OCI-LY7 (cell line): ENCODE results near the gene STKLD1. TPM values are rescaled to one million over a fixed set of nuclear protein-coding genes. Genes with fewer than 3 reads are reported as not detected.

ENCODE experiments used
- BruUV-seq: library from RNA; stranded (reverse); fragments of 400-500 nt; replicated peaks from 2 replicates; lab custom pipeline; 2021; lab: Mats Ljungman, UMichigan
- CTCF ChIA-PET: fragments of 300-600 bp; sonication (Branson Sonifier 250); formaldehyde crosslinking; loops from one replicate; lab custom pipeline; 2022; ENCODE audit warnings: antibody characterized with exemption; ENCODE audit not compliant: unreplicated experiment; lab: Charles Lee
- POLR2A ChIA-PET: fragments of 300-600 bp; sonication (Branson Sonifier 250); formaldehyde crosslinking; loops from one replicate; lab custom pipeline; 2022; ENCODE audit warnings: antibody characterized with exemption; lab: Charles Lee
- DNase-seq: peaks from one replicate; pipeline ENCODE4 v3.0.0-alpha.2; 2015; ENCODE audit warnings: low spot score
- H2AFZ ChIP-seq: fragments of 200-600 bp; sonication (generic), shearing (Covaris generic); 2 replicates; pipeline ENCODE4 v1.6.1; 2014; ENCODE audit warnings: mild to moderate bottlenecking, antibody characterized with exemption, low read length, moderate library complexity
- H3K27ac ChIP-seq: fragments of 200-600 bp; sonication (generic); 2 replicates; pipeline ENCODE4 v1.5.1; 2014; ENCODE audit warnings: mixed run types, low read depth, mild to moderate bottlenecking, moderate library complexity, low read length, inconsistent platforms; ENCODE audit not compliant: poor library complexity, severe bottlenecking
- H3K36me3 ChIP-seq: fragments of 200-600 bp; sonication (generic); 2 replicates; pipeline ENCODE4 v1.6.1; 2014; ENCODE audit warnings: mild to moderate bottlenecking, antibody characterized with exemption, low read length, moderate library complexity, mixed read lengths; ENCODE audit not compliant: insufficient read depth
- H3K4me1 ChIP-seq: fragments of 200-600 bp; sonication (generic); 2 replicates; pipeline ENCODE4 v1.5.1; 2014; ENCODE audit warnings: mild to moderate bottlenecking, low read length; ENCODE audit not compliant: insufficient read depth, poor library complexity, severe bottlenecking
- H3K4me2 ChIP-seq: fragments of 200-600 bp; sonication (generic); 2 replicates; pipeline ENCODE4 v1.6.1; 2014; ENCODE audit warnings: mild to moderate bottlenecking, low read length
- H3K4me3 ChIP-seq: fragments of 200-600 bp; sonication (generic); 2 replicates; pipeline ENCODE4 v1.5.1; 2014; ENCODE audit warnings: mild to moderate bottlenecking, low read depth, low read length; ENCODE audit not compliant: poor library complexity, severe bottlenecking
- H3K79me2 ChIP-seq: fragments of 200-600 bp; sonication (generic); 2 replicates; pipeline ENCODE4 v1.6.1; 2016; ENCODE audit warnings: low read depth, mild to moderate bottlenecking, low read length, moderate library complexity, mixed read lengths; ENCODE audit not compliant: insufficient read depth
- H3K9me2 ChIP-seq: fragments of 200-600 bp; sonication (generic); 2 replicates; pipeline ENCODE4 v1.6.1; 2016; ENCODE audit warnings: mild to moderate bottlenecking, low read length, mixed read lengths; ENCODE audit not compliant: insufficient read depth
- H3K9me3 ChIP-seq: fragments of 200-600 bp; sonication (generic); 2 replicates; pipeline ENCODE4 v1.6.1; 2014; ENCODE audit warnings: mild to moderate bottlenecking, mixed run types, low read length, mixed read lengths
- H4K20me1 ChIP-seq: fragments of 200-600 bp; sonication (generic); 2 replicates; pipeline ENCODE4 v1.6.1; 2014; ENCODE audit warnings: mild to moderate bottlenecking, antibody characterized with exemption, low read length, moderate library complexity, mixed read lengths; ENCODE audit not compliant: insufficient read depth
- CTCF ChIP-seq: fragments of 200-600 bp; sonication (generic); conservative IDR thresholded peaks from 2 replicates; pipeline ENCODE4 v1.5.1; 2014; ENCODE audit warnings: mild to moderate bottlenecking, antibody characterized with exemption, low read length, moderate library complexity, mixed read lengths
- EZH2phosphoT487 ChIP-seq: fragments of 200-600 bp; sonication (generic); IDR thresholded peaks from 2 replicates; pipeline ENCODE4 v1.6.1; 2018; ENCODE audit warnings: low read depth, borderline replicate concordance, mild to moderate bottlenecking, mixed run types, antibody characterized with exemption, low read length, moderate library complexity, mixed read lengths
- intact Hi-C: fragments of 100-400 bp; cut with micrococcal nuclease; formaldehyde crosslinking; loops from one replicate; pipeline ENCODE4 v1.10.0; 2022; ENCODE audit not compliant: unreplicated experiment
- total RNA-seq, 2 experiments: library from RNA; depleted of rRNA in 1 of 2; stranded (reverse); fragments of >200 nt in 1 of 2; shearing (Covaris generic) in 1 of 2; gene quantifications; 2 replicates each; pipeline ENCODE4 v1.2.3, GENCODE V29; 2014 to 2022

STKLD1 gene
- total RNA-seq, 2 experiments from 2014 or later = 1.4 to 1.7 TPM

- Histone ChIP-seq H4K20me1 (no peaks in the 10 kb centered on the region), H3K4me1 (peaks cover 37% of the 10 kb centered on the region), H3K9me3 (no peaks in the 10 kb centered on the region), H3K4me2 (no peak overlapping the region), H3K36me3 (no peaks in the 10 kb centered on the region), H3K9me2 (no peaks in the 10 kb centered on the region), H3K27ac (no peak overlapping the region), H3K79me2 (no peaks in the 10 kb centered on the region), H2AFZ (no peak overlapping the region), H3K4me3 (no peak overlapping the region)
- TF ChIP-seq EZH2phosphoT487 (no peak), CTCF (no peak)
- ChIA-PET CTCF (no interaction called here), POLR2A (no interaction called here)
- no peak for DNase-seq
- BruUV-seq = no TSS peak
- intact Hi-C loops = loop anchor here (2.0 kb wide), 1 partner anchor 34 kb away; no protein-coding TSS in a partner anchor
Measured at GRCh38 chr9:133452562-133452961, 76.4 kb downstream of the STKLD1 start.

GRCh38 chr9:133453651-133454050 is 77.5 kb downstream of the STKLD1 start:
- CTCF ChIA-PET = interaction anchor here (0.6 kb wide), 1 partner anchor 15 kb away, joined by 3 read pairs; no protein-coding TSS in a partner anchor
- no TSS peak for BruUV-seq

More at GRCh38 chr9:133453651-133454050, 77.5 kb downstream of the STKLD1 start:
- Histone ChIP-seq H3K27ac (no peak overlapping the region), H4K20me1 (no peaks in the 10 kb centered on the region), H3K36me3 (no peaks in the 10 kb centered on the region), H3K4me3 (no peak overlapping the region), H2AFZ (no peak overlapping the region), H3K4me2 (peak overlapping the region; percentile 41), H3K9me2 (no peaks in the 10 kb centered on the region), H3K9me3 (no peaks in the 10 kb centered on the region), H3K79me2 (no peaks in the 10 kb centered on the region), H3K4me1 (peaks cover 42% of the 10 kb centered on the region)
- DNase-seq = no peak
- intact Hi-C loops = loop anchor here (2.0 kb wide), 1 partner anchor 33 kb away; no protein-coding TSS in a partner anchor
- POLR2A ChIA-PET = no interaction called here
- TF ChIP-seq EZH2phosphoT487 (no peak), CTCF (no peak)
